HG03558 (cell line): ENCODE data around the gene ZNF385D.

Experiments
- ATAC-seq: cut with Tn5 transposase; IDR thresholded peaks from one replicate; pipeline ENCODE4 v1.9.1; 2021; ENCODE audit warnings: moderate number of reproducible peaks; ENCODE audit not compliant: unreplicated experiment; ENCODE audit errors: extremely low read depth

The ZNF385D gene

DNA sequence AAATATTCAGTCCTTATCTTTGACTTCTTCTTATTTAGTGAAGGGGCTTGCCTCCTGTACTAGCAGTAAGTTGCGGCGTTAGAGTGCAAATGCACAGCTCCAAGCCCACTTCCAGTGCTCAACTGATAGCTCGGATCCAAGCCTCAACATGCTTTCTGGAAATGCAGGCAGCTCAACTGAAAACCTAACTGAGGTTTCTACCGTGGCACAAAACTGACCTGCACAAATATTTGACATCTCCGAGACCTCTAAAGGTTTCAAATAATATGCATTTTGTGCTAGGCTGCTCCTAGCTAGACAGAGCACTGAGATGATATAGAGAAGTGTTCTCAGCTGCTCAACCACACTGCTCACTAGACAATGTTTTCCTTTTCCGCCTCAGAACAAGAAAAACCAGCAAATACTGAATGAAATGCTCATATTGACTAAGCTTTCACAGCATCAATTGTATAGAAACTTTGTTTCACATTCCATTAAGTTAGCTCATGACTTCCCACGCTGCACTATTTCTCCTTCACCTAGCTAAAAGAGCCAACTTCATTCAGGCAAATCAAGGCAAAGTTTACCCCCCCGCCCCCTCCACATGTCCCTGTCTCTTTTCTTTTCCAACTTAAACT is 822 bp downstream of the ZNF385D start:
- no peak for ATAC-seq

DNA sequence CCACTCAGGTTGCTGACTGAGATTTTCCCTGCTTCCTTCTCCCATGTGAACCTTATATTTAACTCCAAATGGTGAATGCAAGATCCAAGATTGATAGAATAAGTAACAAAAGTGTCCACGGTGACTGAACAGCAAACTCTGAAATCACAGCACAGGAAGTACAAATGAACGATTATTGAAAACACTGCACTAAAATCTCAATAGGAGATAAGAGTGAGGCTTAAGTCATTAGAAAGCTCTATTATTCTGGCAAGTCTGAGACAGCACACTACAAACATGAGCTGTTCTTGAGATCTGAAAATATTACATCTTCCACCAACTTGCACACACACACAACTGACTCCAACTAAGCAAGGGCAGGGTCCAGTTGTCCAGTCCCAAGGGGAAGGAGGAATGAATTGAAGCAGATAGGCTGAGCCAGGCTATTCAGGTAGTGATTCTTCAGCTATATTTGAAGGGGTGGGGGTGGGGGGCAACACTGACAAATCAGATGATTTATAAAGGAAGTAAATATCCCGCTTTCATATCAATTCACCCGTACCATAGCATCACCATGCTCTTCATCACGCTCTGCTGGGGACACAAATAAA is 2.9 kb downstream of the ZNF385D start:
- ATAC-seq, result no peak

DNA sequence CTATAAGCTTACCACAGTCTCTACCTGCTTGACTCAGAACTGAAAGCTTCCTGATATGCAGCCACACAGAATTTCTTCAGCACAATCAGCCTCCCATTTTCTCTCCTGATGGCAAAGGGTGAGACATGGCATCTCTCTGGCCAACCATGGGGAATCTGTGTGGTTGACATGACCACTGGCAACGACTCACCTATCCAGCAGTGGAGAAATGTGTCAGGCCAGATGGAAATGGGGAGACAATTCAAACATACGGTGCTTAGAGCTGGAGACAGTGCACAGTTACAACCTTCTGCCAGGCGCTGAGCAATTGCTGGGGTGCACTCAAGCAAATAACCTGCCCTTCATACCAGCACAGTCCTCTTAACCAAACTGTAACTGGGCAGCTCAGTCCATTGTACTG is 3.6 kb downstream of the ZNF385D start:
- no peak for ATAC-seq

DNA sequence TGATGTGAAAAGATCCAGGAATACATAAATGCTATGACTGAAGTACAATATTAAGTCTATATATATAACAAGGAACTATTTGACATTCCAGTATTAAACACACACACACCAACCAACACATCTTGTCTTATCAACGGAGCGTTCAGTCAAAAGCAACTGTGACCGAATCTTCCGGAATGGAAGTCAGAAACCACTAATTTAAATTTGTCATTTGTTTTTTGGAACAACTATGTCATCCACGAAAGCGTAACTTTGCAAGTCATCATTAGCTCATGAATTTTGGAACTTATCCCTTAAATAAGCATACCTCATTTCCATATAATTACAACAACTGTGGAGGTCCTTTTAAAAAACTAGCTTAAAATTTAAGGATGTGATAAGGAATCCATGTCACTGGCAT is 5.0 kb downstream of the ZNF385D start:
- ATAC-seq, result no peak

DNA sequence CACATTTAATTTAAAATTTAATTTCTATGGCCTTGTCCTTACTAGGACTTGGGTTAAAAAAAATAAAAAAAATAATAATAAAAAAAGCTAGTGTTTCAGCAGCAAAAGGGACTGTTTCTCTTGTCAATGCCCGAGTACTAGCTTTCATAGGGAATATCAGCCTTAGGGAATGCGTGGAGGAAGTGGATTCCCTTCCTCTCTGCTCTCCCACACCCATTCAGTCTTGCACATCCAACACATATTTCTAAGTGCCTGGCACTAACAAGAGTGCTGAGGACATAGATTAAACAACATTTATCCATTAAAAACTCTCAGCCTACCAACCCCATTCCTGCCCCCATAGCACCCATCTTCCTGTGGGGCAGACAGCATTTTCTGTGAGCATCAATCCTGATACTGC is 6.2 kb downstream of the ZNF385D start:
- no peak for ATAC-seq

DNA sequence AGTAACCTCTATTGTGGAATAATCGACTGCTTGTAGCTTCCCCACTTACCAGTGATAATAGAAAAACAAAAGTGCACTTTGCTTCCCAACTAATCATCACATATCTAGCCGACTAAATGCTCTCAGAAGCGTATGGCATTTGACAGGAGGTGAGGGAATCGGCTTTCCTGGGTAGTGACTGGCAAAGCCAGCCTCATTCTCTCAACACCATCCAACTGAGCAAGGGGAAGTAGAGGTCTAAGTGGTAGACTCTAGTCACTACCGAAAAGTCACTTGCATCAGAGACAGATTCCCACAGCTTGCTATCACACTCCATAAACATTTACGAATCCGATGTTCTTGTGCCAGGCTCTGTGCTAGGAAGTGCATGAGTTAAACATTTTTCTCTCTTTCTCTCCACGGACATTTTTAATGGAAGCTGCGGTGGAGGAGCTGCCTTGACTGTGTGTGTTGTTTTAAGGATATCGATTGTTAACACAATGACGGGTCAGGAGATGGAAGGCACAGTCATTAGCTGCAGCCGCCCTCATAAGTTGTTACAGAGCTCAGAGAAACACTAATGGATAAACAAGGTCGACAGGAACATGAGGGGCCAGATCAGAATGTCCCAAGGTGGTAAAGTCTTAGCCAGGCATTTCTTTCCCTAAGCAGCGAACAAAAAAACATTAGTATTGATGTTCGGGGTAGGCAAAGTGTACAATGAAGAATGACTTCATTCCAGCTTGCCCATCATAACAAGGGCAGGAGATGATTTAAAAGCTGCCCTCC is 11.9 kb downstream of the ZNF385D start:
- ATAC-seq, result no peak

DNA sequence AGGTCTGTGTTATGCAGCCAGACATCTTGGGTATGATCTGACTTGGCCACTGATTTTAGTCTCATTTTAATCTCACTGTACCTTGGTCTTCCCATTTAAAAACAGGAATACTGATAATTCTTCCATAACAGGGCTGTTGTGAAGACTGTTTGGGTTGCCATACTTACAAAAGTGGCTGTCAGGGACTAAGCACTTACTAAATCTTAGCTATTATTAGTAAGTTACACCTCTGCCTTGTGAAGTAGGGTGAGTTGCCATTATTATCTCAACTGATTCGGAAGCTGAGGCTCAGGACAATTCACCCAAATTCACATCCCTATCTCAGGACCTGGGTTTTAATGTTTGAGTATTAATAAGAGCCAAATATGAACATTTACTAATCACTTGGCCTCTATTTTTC is 12.7 kb downstream of the ZNF385D start:
- ATAC-seq, result no peak

DNA sequence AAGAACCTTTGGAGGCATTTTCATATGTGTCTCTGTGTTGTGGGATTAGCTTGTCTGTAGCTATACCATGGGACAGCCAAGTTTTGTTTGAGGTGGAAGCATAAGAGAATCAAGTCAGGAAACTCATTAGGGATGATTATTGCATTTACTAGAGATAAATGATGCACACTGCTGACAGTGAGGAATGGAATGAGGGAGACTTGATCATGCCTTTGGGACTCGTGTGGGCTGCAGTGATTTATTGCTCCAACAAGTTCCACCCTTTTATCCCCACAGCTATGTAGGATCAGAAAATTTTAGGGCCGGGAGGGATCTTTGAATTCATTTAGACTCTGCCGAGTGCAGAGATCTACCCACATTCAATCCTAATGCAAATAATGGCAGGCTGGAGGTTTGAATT is 16.3 kb downstream of the ZNF385D start:
- no peak for ATAC-seq

DNA sequence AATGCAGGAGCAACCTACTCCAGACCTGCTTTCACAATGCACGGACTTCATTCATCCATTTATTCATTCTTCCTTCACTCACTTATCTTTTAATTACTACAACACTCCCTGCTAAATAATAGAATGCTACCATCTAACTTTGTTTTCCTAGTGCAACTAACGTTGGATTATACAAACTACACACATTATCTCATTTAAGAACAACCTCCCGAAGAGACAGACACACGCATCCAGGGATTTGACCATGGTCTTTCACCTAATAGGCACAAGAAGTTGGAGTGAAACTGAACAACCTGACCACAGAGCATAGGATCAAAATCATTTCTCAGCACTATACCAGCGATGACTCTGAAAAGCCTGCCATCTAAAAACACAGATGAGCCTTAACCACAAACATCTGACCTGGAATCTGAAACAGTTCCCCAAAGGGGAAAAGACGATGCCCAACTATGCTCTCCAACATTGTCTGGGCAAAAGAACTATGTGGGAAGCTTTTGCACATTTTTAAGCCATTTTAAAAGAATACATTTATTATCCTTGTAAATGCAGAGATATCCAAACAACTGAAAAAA is 21.0 kb downstream of the ZNF385D start:
- ATAC-seq, result no peak

DNA sequence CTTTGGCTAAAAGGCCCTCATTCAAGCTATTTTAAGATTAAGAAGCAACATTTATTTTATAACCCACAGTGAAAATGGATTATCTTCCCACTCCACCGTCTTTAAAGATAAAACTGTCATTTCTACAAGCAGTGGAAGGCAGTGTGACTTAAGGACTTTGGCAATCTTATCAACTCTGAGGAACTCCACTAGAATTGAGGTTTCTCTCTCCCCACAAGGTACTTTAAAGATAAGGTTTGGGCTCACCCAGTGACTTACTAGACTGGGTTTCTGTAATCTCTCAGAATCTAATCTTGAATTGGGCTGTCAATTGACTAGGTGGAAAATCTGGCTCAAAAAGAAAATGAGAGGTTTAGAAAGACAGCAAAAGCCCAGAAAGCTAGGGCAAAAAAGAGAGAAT is 21.7 kb downstream of the ZNF385D start:
- no peak for ATAC-seq

DNA sequence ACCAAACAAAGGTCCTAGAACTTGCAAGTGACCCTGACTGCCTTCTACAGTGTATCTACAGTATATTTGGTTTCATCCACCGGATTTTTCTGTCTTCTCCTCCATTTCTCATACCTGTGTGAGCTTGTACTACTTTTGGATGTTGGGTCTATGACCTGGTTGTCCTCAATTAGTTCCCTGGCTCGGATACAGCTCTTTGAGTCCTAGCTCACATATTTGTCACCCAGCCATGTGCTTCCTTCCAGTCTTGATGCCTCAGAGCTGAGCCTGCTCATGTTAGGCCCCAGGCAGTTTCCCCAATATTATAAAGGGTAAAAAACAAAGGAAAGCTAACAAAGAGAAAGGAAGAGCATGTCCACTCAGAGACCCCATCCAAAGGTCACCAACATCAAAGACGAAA is 28.2 kb downstream of the ZNF385D start:
- ATAC-seq, result no peak

DNA sequence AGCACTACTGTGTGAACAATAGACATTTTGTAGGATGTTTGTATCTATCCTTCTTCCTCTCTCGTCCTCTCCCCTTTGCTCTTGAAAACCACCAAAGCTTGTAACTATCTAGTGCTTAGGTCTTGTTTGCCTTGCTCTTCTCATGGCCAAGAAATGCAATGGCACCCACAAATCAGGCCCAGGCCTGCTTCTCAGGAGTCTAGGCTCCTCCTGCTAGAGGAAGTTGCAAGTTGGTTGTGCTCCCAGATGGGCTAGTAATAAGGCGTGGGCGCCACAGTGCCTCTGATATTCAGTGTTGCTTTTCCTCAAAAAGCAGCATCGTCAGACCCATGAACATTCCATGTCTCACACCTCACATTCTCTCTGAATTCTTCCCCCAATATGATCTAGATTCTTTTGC is 28.7 kb downstream of the ZNF385D start:
- no peak for ATAC-seq

DNA sequence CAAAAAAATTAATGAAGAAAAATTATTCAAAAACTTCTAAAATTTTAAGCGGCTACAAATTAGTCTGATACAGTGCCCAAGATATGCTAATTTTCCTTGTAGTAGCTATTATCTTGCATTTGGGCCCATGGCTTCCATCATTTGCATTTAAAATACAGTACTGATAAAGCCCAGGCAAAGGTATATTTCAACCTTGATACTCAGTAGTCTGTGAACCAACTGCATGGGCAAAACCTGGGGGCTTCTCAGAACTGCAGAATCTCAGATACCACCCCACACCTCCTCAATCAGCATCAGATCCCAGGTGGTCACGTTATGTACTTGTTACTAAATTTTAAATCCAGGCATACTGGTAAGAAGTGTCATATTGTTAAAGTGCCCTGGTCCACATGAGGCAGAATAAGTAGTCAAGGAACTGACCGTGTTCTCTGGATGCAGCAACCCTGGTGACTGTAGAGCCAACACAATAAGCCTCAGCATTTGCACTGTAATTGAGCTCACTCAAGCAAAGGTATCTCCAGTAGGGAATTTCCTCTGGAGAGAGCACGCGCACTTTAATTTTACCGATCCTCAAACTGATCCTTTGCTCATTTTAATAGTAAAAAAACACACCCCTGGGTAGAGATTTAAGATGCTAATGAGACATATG is 31.9 kb downstream of the ZNF385D start:
- ATAC-seq, result no peak

DNA sequence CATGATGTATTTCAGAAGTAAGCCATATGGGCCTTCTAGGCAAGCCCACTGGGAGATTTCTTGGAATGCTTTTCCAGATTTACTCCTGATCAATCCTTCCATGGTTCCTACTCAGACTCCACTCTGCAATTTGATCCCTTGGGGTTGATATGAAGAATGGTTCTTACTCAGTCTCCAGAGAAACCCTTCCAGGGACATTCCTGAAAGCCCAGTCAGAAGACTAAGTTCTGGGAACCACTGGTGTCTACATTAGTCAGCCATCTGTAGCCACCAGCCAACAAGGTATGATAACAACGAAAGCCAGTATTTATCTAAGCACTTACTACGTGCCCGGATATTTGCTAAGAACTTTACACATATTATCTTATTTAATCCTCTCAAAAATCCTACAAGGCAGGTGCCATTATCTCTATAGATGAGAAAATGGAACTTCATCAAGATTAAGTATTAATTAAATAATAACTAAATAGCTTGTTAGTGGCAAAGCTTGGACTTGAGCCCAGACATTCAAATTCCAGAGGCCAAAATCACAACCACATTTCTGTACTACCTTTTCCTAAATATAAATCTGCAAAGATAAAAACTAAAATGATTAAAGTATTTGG is 32.7 kb downstream of the ZNF385D start:
- ATAC-seq, result no peak

DNA sequence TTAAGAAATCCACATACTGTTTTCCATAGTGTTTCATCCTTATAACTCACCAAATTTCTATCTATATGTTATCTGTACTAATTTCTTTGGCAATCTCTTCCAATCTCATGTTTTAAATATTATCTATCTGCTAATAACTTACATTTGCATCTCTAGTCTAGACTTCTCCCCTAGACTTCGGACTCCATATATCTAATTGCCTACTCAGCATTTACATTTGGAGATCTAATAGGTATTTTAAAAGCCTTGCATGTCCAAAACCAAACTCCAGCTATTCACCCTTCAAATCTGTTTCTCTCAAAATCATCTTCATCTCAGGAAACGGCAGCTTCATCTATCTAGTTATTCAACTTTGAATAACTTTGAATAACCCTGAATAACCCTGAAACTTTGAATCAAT is 35.3 kb downstream of the ZNF385D start:
- ATAC-seq, result no peak

DNA sequence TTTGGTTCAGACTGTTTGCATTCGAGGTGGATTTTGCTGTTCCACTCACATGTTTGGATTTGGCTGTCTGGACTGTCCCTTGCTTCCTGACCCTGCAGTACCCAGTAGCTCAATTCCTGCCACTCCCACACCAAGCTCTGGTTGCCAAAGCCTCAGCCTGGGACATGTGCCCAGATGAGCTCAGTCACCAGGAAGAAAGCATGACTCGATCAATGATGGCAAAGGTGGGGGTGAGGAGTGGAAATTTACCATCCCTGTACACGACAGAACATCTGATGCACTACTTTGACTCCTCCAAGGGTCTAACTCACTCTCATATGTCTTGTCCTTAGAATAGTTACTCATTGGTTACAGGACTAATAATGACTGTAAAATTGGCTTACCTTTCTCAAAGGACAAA is 45.2 kb downstream of the ZNF385D start:
- ATAC-seq, result no peak

DNA sequence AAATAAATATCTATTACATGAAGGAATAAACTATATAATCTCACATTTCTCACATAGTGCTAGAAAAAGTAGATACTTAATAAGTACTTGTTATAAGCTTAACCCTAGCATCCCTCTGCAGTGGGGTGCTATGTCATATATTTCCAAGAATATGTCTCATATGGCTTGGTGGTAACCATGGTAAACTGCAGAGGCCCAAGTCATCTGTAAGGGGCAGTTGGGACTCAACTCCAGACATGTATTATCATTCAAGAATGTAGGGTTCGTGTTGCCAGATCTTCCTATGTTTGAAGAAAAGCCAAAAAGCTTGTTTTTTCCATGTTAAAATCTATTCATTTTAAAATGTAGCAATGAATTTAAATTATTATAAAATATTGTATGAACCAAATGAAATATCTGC is 46.2 kb downstream of the ZNF385D start:
- ATAC-seq, result no peak

DNA sequence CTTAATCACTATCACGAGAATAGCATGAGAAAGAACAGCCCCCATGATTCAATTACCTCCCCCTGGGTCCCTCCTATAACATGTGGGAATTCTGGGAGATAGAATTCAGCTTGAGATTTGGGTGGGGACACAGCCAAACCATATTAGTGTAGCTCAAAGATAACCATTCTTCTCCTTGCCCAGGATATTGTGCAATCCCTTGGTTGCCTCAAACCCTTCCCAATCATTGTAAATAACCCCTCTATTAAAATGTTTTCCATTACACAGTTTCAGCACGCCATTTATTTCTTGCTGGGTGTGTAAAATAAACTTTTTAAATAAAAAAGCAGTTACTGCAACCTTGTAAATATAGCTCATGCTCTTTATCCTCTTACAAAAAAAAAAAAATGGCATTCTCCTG is 47.7 kb downstream of the ZNF385D start:
- ATAC-seq, result no peak

DNA sequence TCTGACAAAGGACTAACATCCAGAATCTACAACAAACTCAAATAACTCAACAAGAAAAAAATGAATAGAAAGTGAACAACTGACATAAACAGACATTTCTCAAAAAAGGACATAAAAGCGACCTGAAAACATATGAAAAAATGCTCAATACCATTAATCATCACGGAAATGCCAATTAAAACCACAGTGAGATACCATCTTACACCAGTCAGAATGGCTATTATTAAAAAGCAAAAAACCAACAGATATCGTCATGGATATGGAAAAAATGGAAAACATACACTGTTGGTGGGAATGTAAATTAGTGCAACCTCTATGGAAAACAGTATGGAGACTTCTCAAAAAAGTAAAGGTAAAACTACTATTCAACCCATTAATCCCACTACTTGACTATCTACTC is 53.3 kb downstream of the ZNF385D start:
- ATAC-seq, result no peak

DNA sequence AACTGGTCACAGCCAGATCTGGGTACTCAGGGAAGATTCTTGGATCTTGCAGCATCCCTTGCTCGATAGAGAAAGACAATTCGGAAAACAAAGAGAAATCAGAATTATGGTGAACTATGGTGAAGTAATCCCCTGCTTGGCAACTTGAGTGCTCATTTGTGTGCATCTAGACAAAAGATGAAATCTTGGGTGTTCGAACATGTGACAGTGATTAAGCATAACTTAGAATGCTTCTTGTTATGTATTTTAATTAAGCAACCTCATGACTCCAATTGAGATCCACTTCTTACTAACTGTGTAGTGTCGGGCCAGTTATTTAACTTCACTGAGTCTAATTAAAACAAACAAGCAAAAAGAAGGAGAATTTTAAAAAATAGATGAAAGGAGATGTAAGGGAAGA is 56.5 kb downstream of the ZNF385D start:
- no peak for ATAC-seq

DNA sequence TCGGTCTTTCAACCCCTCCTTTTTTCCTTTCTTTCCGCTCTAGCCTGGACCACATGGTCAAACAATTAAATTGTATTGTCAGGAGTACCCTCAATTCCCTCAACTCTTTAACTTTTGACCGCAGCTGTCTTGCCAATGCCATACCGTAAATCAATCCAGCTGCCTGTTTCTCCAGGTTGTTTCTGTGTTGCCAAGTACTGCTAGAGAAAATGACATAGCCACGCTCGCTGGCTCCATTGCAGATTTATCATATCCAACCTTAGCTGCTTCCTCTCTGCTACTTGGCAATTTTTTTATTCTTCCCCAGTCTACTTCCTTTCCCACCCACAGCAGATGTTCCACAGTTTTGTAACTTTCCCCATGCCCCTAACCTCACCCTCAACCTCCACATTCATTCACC is 60.0 kb downstream of the ZNF385D start:
- no peak for ATAC-seq
